GM19351 (cell line): ENCODE measurements around the gene LRRC38.
"Not testable (repeated sequence)": the region's sequence is repeated elsewhere in the genome, so short reads cannot be mapped to it uniquely, and the experiment has no call there.

Experiments used
- ATAC-seq: cut with Tn5 transposase; IDR thresholded peaks from one replicate; pipeline ENCODE4 v1.9.1; 2021; ENCODE audit warnings: mild to moderate bottlenecking, moderate library complexity; ENCODE audit not compliant: unreplicated experiment

The LRRC38 gene

DNA sequence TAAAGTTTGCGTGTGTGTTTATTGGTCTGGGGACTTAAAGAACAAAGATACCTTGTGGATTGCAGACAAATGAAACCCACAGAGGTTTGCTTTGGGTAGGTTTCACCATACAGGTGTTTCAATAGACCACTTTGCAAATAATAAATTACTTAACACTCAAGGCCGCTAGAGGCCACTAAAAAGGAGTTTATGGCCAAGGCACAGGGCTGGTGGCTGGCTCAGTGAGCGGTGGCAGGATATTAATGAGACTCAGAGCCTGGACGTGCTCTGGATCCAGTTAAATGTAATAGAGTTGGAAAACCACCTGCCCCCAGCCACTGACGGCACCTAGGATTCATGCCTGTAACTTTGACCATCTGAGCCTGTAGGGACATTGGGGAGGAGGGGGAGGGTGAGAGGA is 44.5 kb downstream of the LRRC38 start:
- ATAC-seq, result no peak

DNA sequence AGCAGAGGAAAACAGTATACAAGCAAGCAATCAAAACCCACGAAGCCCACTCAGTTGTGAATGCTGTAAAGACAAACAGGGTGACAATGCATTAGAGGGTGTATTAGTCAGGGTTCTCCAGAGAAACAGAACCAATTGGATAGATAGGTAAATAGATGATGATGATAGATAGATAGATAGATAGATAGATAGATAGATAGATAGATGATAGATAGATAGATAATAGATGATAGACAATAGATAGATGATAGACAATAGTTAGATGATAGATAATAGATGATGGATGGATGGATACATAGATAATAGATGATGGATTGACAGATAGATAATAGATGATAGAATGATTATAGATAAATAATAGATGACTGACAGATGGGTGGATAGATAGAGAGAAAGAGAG is 48.3 kb downstream of the LRRC38 start:
- no peak for ATAC-seq

DNA sequence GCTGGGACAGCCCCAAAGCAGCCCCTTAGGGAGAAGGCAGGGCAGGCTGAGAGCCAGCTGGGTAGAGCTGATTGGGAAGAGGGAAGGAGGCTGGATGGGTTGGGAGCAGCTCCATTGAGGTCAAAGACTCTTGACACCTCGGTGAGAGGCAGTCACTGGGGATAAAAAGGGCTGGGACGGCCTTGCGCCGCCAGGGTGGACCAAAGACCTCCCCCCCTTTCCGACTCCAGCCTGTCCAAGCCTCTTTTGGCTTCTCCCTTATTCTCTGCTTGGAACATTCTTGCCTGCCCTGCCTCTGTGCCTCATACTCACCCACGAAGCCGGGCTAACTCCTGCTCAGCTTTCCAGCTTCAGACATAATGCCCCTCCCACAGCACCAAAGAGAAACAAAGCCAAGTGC is 51.1 kb downstream of the LRRC38 start:
- no peak for ATAC-seq

DNA sequence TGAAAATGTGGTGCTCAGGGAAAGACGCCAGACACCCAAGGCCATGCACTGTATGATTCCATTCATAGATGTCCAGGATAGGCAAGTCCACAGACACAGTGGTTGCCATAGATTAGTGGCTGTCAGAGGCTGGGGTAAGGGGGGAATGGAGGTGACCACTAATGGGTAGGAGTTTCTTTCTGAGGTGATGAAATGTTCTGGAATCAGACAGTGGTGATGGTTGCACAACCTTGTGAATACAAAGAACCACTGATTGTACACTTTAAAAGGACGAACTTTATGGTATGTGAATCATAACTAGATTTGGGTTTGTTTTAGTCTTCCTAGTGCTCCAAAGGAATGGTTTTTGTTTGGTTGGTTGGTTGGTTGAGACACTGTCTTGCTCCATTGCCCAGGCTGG is 51.8 kb downstream of the LRRC38 start:
- no peak for ATAC-seq

DNA sequence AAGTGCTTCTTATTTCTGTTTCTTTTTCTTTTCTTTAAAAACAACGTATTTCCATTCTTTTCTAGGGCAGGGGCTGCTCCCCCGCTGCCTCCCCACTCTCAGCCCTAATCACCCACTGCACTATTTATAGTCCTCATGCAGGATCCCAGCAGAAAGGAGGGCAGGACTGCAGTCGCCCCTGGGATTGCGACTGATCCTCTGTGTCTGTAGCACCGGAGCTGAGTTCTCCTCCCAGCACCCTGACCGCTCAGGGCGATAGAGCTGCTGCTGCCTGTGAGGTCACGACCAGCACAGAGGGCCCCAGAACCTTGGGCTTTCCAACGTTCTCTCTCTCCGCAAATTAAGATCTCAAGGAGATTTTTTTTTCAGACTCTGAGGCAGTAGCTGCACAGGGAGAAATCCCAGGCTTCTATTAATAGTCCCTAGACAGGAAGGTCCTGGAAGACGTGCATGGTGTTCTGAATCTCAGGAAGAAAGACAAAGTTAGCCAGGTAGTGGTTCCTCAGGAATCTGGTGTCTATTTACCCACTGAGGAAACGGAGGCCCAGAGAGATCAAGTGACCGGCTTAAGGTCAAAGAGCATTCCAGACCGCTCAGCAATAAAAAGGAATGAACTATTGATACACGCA is 56.8 kb downstream of the LRRC38 start:
- no peak for ATAC-seq

DNA sequence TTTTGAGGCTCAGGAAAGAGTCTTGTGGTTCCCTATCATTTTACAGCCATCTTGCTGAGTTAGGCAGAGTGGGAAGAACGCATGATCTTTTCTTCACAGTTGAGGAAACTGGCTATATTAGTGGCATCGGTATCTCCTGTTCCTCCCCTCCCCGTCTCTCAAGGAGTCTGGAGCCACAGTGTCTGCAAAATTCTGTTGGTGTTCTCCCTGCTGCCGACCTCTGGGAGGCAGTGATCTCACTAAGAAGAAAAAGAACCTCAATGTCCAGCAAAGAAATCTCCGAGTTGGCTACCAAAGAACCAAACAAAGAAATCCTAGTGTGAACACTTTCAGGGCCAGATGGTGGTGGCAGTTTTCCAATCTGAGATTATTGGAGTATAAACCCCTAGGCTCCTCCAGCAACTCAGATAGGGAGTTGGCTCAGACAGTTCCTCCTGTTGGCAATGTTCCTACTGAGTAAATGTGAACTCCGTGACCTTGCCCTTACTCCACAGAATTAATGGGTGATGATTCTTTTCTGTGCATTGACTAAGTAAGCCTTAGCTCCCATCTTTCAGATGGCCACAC is 62.3 kb downstream of the LRRC38 start:
- ATAC-seq, result no peak

DNA sequence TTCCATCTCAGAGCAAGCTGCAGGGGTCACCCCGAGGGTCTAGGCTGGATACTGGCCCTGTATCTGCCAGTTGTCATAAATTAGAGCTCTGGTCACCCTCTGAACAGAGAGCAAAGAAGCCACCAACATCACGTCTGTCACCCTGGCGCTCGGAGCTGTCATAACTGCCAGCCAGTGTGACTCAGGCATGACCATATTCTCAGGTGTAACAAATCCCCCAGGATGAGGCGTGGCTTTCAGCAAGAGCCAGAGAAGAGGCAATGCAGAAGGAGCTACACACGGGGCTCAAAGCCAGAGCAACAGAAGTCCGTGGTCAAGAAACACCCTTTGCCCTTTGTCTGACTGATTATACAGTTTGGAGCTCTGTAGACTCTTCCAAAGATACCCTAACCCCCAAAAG is 63.6 kb downstream of the LRRC38 start:
- no peak for ATAC-seq

DNA sequence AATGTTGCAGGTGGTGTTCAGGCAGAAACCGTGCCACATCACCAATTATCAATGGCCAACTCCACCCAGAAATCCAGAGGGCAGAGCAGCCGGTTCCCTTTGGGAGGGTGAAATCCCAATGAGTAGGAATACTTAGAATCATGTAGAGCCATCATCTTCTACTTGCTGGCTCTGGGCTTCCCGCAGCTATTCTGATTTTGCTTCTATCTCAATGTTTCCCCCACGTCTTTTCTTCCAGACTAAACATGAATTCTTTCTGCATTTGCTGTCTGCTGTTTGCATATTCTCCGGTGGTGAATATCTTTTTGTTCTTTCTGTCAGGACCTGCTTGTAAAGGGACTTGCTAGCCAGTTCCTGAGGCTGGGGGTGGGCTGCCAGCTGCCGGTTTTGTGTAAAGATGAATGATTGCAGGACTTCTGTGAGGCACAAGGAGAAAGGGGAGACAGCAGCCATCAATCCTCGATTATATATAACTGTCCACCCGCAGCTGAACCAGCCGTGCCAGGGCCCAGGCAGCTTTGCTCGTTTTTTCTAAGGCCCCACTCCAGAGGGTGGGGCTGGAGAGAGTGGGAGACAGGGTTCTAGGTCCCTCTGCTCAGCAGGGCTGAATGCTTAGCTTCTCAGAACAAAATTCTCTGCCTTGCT is 70.3 kb downstream of the LRRC38 start:
- ATAC-seq, result no peak

DNA sequence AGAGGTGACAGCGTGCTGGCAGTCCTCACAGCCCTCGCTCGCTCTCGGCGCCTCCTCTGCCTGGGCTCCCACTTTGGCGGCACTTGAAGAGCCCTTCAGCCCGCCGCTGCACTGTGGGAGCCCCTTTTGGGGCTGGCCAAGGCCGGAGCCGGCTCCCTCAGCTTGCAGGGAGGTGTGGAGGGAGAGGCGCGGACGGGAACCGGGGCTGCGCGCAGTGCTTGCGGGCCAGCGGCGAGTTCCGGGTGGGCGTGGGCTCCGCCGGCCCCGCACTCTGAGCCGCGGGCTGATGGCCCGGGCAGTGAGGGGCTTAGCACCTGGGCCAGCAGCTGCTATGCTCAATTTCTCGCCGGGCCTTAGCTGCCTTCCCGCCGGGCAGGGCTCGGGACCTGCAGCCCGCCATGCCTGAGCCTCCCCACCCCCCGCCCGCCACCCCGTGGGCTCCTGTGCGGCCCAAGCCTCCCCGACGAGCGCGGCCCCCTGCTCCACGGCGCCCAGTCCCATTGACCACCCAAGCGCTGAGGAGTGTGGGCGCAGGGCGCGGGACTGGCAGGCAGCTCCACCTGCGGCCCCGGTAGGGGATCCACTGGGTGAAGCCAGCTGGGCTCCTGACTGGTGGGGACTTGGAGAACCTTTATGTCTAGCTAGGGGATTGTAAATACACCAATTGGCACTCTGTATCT is 74.6 kb downstream of the LRRC38 start:
- ATAC-seq, result not testable (repeated sequence)

DNA sequence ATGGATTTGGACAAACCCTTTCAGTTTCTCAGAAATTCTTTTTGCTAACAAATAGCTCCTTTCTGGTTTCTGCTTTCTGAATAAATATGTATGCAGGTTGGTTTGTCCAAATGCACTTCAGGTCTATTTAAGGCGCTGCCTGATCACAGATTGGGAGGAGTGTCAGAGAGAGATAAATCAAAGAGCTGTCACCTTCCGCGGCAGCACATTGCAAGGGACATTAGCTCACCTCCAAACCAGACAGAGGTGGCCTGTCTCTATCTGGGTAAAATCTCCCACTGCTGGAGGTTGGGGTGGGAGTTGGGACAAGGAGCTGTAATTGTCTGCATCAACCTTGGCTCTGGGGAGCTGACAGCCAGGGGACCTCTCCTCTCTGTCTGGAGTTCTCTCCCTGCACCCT is 78.3 kb downstream of the LRRC38 start:
- no peak for ATAC-seq

DNA sequence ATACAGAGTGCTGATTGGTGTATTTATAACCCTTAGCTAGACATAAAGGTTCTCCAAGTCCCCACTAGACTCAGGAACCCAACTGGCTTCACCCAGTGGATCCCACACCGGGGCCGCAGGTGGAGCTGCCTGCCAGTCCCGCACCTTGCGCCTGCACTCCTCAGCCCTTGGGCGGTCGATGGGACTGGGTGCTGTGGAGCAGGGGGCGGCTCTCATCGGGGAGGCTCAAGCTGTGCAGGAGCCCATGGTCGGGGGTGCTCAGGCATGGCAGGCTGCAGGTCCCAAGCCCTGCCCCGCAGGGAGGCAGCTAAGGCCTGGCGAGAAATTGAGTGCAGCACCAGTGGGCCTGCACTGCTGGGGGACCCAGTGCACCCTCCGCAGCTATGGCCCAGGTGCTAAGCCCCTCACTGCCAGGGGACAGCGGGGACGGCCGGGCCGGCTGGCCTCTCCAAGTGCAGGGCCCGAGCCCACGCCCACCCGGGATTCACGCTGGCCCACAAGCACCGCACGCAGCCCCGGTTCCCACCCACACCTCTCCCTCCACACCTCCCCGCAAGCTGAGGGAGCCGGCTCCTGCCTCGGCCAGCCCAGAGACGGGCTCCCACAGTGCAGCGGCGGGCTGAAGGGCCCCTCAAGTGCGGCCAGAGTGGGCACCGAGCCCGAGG is 80.0 kb downstream of the LRRC38 start:
- not testable (repeated sequence) for ATAC-seq

DNA sequence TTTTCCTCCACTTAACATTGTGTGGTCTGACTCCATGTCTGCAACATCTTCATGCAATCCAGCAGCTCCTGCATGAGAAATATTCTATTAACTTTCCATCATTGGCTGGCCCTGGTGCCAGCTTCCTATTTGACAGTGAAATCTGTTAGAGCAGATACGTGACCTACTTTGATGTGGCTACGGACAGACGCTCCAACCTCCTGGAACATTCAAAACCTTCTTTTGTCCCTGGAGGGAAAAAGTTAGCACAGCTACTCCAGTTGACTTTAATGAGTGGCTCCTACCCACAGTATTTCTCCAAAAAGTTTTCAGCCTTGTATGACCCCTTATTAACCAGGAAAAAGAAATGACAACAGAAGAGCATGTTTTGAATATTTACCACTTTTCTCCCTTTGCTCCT is 81.6 kb downstream of the LRRC38 start:
- ATAC-seq, result no peak

DNA sequence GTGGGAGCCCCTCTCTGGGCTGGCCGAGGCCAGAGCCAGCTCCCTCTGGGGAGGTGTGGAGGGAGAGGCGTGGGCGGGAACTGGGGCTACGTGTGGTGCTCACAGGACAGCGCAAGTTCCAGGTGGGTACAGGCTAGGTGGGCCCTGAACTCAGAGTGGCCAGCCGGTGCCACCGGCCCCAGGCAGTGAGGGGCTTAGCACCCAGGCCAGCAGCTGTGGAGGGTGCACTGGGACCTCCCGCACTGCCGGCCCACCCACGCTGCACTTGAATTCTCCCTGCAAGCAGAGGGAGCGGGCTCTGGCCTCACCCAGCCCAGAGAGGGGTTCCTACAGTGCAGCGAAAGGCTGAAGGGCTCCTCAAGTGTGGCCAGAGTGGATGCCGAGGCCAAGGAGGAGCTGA is 83.3 kb downstream of the LRRC38 start:
- no peak for ATAC-seq
